ENCODE results near the gene NRF1. TPM values are rescaled to one million over a fixed set of nuclear protein-coding genes. Genes with fewer than 3 reads are reported as not detected.

The NRF1 gene
- total and polyA plus RNA-seq, 4 donors: 4.9 to 23.4 (median 14.3) TPM

GRCh38 chr7:129767120-129768015, 155.8 kb downstream of the NRF1 start:
- Histone ChIP-seq H3K27me3 (ENCODE audit: control insufficient read depth in 1 of 2, insufficient read depth in 2 of 2, low read length in 1 of 2) (no peaks in the 10 kb centered on the region), H3K4me3 (ENCODE audit: low read length in 2 of 2) (no peak overlapping the region), H3K4me1 (ENCODE audit: control insufficient read depth in 1 of 2, insufficient read depth in 2 of 2, low read length in 2 of 2) (no peaks in the 10 kb centered on the region), H3K9me3 (ENCODE audit: control insufficient read depth, low read length) (no peaks in the 10 kb centered on the region), H3K27ac (ENCODE audit: low read depth in 1 of 2, low read length in 2 of 2) (no peak overlapping the region), H3K36me3 (ENCODE audit: control insufficient read depth in 1 of 2, insufficient read depth in 2 of 2, low read length in 1 of 2) (no peaks in the 10 kb centered on the region)
- WGBS, 2 donors: 92 to 96% methylated on average over 12 of the region's 12 CpGs
- intact Hi-C loops (cut with DNase I): no loop called here
- DNase-seq: no peak
- ATAC-seq (ENCODE audit: low FRiP score): no peak

GRCh38 chr7:129768614-129769399, 157.3 kb downstream of the NRF1 start:
- 91% methylated on average over 17 of the region's 17 CpGs for WGBS, 2 donors
- no peak overlapping the region for H3K4me3 ChIP-seq (ENCODE audit: low read length in 2 of 2)

GRCh38 chr7:129769400-129769774, 157.9 kb downstream of the NRF1 start:
- intact Hi-C loops (cut with DNase I): no loop called here
- 94 to 97% methylated on average over 9 of the region's 9 CpGs for WGBS, 2 donors
- Histone ChIP-seq H3K27me3 (ENCODE audit: control insufficient read depth in 1 of 2, insufficient read depth in 2 of 2, low read length in 1 of 2) (no peaks in the 10 kb centered on the region), H3K36me3 (ENCODE audit: control insufficient read depth in 1 of 2, insufficient read depth in 2 of 2, low read length in 1 of 2) (no peaks in the 10 kb centered on the region), H3K4me3 (ENCODE audit: low read length in 2 of 2) (no peak overlapping the region), H3K27ac (ENCODE audit: low read depth in 1 of 2, low read length in 2 of 2) (no peak overlapping the region), H3K9me3 (ENCODE audit: control insufficient read depth, low read length) (no peaks in the 10 kb centered on the region), H3K4me1 (ENCODE audit: control insufficient read depth in 1 of 2, insufficient read depth in 2 of 2, low read length in 2 of 2) (no peaks in the 10 kb centered on the region)
- DNase-seq (no peak), ATAC-seq (ENCODE audit: low FRiP score) (no peak)

More at GRCh38 chr7:129768614-129769399, 157.3 kb downstream of the NRF1 start:
- no peaks in the 10 kb centered on the region for H3K4me1 ChIP-seq (ENCODE audit: control insufficient read depth in 1 of 2, insufficient read depth in 2 of 2, low read length in 2 of 2)
- H3K27ac ChIP-seq (ENCODE audit: low read depth in 1 of 2, low read length in 2 of 2): no peak overlapping the region
- ATAC-seq (ENCODE audit: low FRiP score): no peak
- no peaks in the 10 kb centered on the region for H3K27me3 ChIP-seq (ENCODE audit: control insufficient read depth in 1 of 2, insufficient read depth in 2 of 2, low read length in 1 of 2)
- DNase-seq: no peak
- intact Hi-C loops (cut with DNase I): no loop called here
- H3K9me3 ChIP-seq (ENCODE audit: control insufficient read depth, low read length): no peaks in the 10 kb centered on the region
- H3K36me3 ChIP-seq (ENCODE audit: control insufficient read depth in 1 of 2, insufficient read depth in 2 of 2, low read length in 1 of 2): no peaks in the 10 kb centered on the region

GRCh38 chr7:129769866-129770808, 158.6 kb downstream of the NRF1 start:
- no peak for DNase-seq
- no peak overlapping the region for H3K27ac ChIP-seq (ENCODE audit: low read depth in 1 of 2, low read length in 2 of 2)
- H3K4me1 ChIP-seq (ENCODE audit: control insufficient read depth in 1 of 2, insufficient read depth in 2 of 2, low read length in 2 of 2): no peaks in the 10 kb centered on the region
- no peak overlapping the region for H3K4me3 ChIP-seq (ENCODE audit: low read length in 2 of 2)
- ATAC-seq (ENCODE audit: low FRiP score): no peak
- intact Hi-C loops (cut with DNase I): no loop called here
- no peaks in the 10 kb centered on the region for H3K9me3 ChIP-seq (ENCODE audit: control insufficient read depth, low read length)
- no peaks in the 10 kb centered on the region for H3K36me3 ChIP-seq (ENCODE audit: control insufficient read depth in 1 of 2, insufficient read depth in 2 of 2, low read length in 1 of 2)
- no peaks in the 10 kb centered on the region for H3K27me3 ChIP-seq (ENCODE audit: control insufficient read depth in 1 of 2, insufficient read depth in 2 of 2, low read length in 1 of 2)
- WGBS, 2 donors: 85 to 93% methylated on average over 20 to 21 of the region's 21 CpGs

- H3K27ac ChIP-seq (ENCODE audit: low read depth in 1 of 2, low read length in 2 of 2): no peak overlapping the region
- no peaks in the 10 kb centered on the region for H3K4me1 ChIP-seq (ENCODE audit: control insufficient read depth in 1 of 2, insufficient read depth in 2 of 2, low read length in 2 of 2)
- H3K4me3 ChIP-seq (ENCODE audit: low read length in 2 of 2): no peak overlapping the region
- no peaks in the 10 kb centered on the region for H3K36me3 ChIP-seq (ENCODE audit: control insufficient read depth in 1 of 2, insufficient read depth in 2 of 2, low read length in 1 of 2)
- H3K27me3 ChIP-seq (ENCODE audit: control insufficient read depth in 1 of 2, insufficient read depth in 2 of 2, low read length in 1 of 2): no peaks in the 10 kb centered on the region
- intact Hi-C loops (cut with DNase I): no loop called here
- no peaks in the 10 kb centered on the region for H3K9me3 ChIP-seq (ENCODE audit: control insufficient read depth, low read length)
- ATAC-seq (ENCODE audit: low FRiP score) (no peak), DNase-seq (no peak)
- WGBS, 2 donors: 92 to 93% methylated on average over 19 of the region's 19 CpGs
Observed at GRCh38 chr7:129771201-129771927, 159.8 kb downstream of the NRF1 start.

GRCh38 chr7:129771928-129772479, 160.5 kb downstream of the NRF1 start:
- Histone ChIP-seq H3K4me3 (ENCODE audit: low read length in 2 of 2) (no peak overlapping the region), H3K4me1 (ENCODE audit: control insufficient read depth in 1 of 2, insufficient read depth in 2 of 2, low read length in 2 of 2) (no peaks in the 10 kb centered on the region), H3K36me3 (ENCODE audit: control insufficient read depth in 1 of 2, insufficient read depth in 2 of 2, low read length in 1 of 2) (no peaks in the 10 kb centered on the region), H3K9me3 (ENCODE audit: control insufficient read depth, low read length) (no peaks in the 10 kb centered on the region), H3K27me3 (ENCODE audit: control insufficient read depth in 1 of 2, insufficient read depth in 2 of 2, low read length in 1 of 2) (no peaks in the 10 kb centered on the region), H3K27ac (ENCODE audit: low read depth in 1 of 2, low read length in 2 of 2) (no peak overlapping the region)
- ATAC-seq (ENCODE audit: low FRiP score) (no peak), DNase-seq (no peak)
- 86 to 87% methylated on average over 18 of the region's 18 CpGs for WGBS, 2 donors
- intact Hi-C loops (cut with DNase I): no loop called here

GRCh38 chr7:129772646-129773280, 161.2 kb downstream of the NRF1 start:
- intact Hi-C loops (cut with DNase I): no loop called here

More at GRCh38 chr7:129772646-129773280, 161.2 kb downstream of the NRF1 start:
- Histone ChIP-seq H3K9me3 (ENCODE audit: control insufficient read depth, low read length) (no peaks in the 10 kb centered on the region), H3K4me3 (ENCODE audit: low read length in 2 of 2) (no peak overlapping the region), H3K27me3 (ENCODE audit: control insufficient read depth in 1 of 2, insufficient read depth in 2 of 2, low read length in 1 of 2) (no peaks in the 10 kb centered on the region), H3K36me3 (ENCODE audit: control insufficient read depth in 1 of 2, insufficient read depth in 2 of 2, low read length in 1 of 2) (no peaks in the 10 kb centered on the region), H3K27ac (ENCODE audit: low read depth in 1 of 2, low read length in 2 of 2) (no peak overlapping the region), H3K4me1 (ENCODE audit: control insufficient read depth in 1 of 2, insufficient read depth in 2 of 2, low read length in 2 of 2) (no peaks in the 10 kb centered on the region)
- 81 to 85% methylated on average over 15 of the region's 15 CpGs for WGBS, 2 donors
- DNase-seq: no peak
- no peak for ATAC-seq (ENCODE audit: low FRiP score)

Data from aorta (tissue), 5 donors.